ENCODE measurements around the gene ELL. TPM values are rescaled to one million over a fixed set of nuclear protein-coding genes. Genes with fewer than 3 reads are reported as not detected.

ELL gene
- total RNA-seq, 1 experiment from 2014 or later: 18.6 TPM

- in situ Hi-C loops (cut with HindIII; ENCODE audit: low pct_unique_long_range_greater_than_20kb, low sequenced_read_pairs): no loop called here
- H3K9me3 ChIP-seq (ENCODE audit: control insufficient read depth, insufficient read depth, low read depth, low read length): no peaks in the 10 kb centered on the region
- BruUV-seq (replicated peaks): no TSS peak
- DNase-seq (ENCODE audit: low read depth, low spot score) (no peak), ATAC-seq (no peak)
- intact Hi-C loops (cut with micrococcal nuclease; ENCODE audit: unreplicated experiment): no loop called here
- H3K36me3 ChIP-seq (ENCODE audit: control insufficient read depth, insufficient read depth, low read length): no peaks in the 10 kb centered on the region
- no peak overlapping the region for H3K27ac ChIP-seq (ENCODE audit: low read length)
- TF ChIP-seq TCF7L2 (IDR thresholded peaks at IDR 0.05; ENCODE audit: low read depth, low read length): no peak
- ChIA-PET CTCF (interaction anchor here (0.6 to 0.7 kb wide), 2 partner anchors 14 to 34 kb away, joined by 3 read pairs; no protein-coding TSS in a partner anchor), POLR2A (no interaction called here)
- H3K27me3 ChIP-seq (ENCODE audit: control insufficient read depth, insufficient read depth, low read length): no peaks in the 10 kb centered on the region
- H3K4me3 ChIP-seq (ENCODE audit: low read depth in 2 of 2, low read length in 2 of 2): no peak overlapping the region
- peaks cover 9% of the 10 kb centered on the region for H3K4me1 ChIP-seq (ENCODE audit: control insufficient read depth, insufficient read depth, low read length)
These were observed 35.1 kb downstream of the ELL start for GRCh38 chr19:18486746-18487145.

DNA sequence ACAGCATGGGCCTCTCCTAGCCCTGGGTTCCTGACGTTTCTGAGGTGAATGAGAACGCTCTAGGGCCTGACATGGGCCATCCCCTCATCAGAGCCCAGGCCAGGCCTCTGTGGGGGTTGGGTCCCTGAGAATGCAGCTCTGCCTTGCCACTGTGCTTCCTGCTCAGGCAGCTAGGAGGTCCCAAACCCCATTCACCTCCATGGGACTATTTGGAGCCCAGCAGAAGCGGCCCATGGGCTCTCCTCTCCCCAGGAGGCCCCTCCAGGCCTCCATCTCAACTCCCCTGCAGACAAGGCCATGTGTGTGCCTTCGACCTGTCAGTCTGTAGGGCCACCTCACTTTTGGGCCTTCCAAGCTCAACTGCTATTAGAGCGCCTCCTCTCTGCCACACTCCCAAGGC lies 36.9 kb downstream of the ELL start:
- POLR2A ChIA-PET: no interaction called here
- Histone ChIP-seq H3K9me3 (ENCODE audit: control insufficient read depth, insufficient read depth, low read depth, low read length) (no peaks in the 10 kb centered on the region), H3K4me3 (ENCODE audit: low read depth in 2 of 2, low read length in 2 of 2) (no peak overlapping the region), H3K4me1 (ENCODE audit: control insufficient read depth, insufficient read depth, low read length) (peaks cover 13% of the 10 kb centered on the region), H3K27ac (ENCODE audit: low read length) (no peak overlapping the region), H3K36me3 (ENCODE audit: control insufficient read depth, insufficient read depth, low read length) (no peaks in the 10 kb centered on the region), H3K27me3 (ENCODE audit: control insufficient read depth, insufficient read depth, low read length) (no peaks in the 10 kb centered on the region)
- in situ Hi-C loops (cut with HindIII; ENCODE audit: low pct_unique_long_range_greater_than_20kb, low sequenced_read_pairs) (no loop called here), intact Hi-C loops (cut with micrococcal nuclease; ENCODE audit: unreplicated experiment) (no loop called here)
- CTCF ChIA-PET: no interaction called here
- BruUV-seq (replicated peaks): no TSS peak
- DNase-seq (ENCODE audit: low read depth, low spot score): no peak
- TF ChIP-seq POLR2AphosphoS5 (IDR thresholded peaks at IDR 0.05; ENCODE audit: low read depth, low read length): no peak
- TF ChIP-seq TCF7L2 (IDR thresholded peaks at IDR 0.05; ENCODE audit: low read depth, low read length): no peak
- TF ChIP-seq REST (IDR thresholded peaks at IDR 0.05; ENCODE audit: insufficient read depth in 1 of 2, low read depth in 2 of 2, low read length in 1 of 2): no peak
- TF ChIP-seq CTCF (IDR thresholded peaks at IDR 0.05): no peak
- TF ChIP-seq SIN3A (IDR thresholded peaks at IDR 0.05; ENCODE audit: borderline replicate concordance, insufficient read depth, low read depth, low read length): no peak
- no peak for ATAC-seq

DNA sequence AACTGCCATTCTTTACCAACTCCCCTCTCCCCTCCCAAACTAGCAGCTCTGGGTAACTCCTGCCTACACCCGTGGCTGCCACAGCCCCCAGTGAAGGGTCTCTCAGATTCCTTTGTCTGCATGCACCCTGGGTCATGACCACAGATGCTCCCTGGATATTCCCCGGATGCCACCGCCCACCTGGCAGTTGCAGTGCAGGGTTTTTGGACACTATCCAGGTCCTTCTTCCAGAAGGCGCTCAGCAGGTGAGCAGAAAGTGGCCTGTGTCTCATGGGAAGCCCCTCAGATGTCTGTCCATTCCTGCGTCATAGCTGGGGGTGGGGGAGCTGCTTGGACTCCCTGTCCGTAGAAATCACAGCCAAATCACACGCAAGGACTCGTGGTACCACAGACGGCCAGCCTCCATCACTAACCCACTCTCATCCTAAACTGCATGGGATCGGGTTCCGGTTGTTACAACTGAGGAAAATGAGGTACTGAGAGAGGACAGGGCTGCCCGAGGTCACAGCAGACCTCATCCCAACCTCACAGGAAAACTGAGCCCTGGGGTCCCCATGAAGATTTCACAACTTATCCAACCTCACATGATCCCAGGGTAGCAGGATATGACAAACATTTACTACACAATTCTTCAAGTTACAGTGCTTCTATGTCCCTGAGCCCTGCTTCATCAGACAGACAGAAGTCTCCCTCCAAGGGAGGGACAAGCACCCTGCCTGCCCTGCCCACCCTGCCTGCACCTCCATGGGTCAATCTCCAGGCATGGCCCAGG lies 38.6 kb downstream of the ELL start:
- ATAC-seq (no peak), DNase-seq (ENCODE audit: low read depth, low spot score) (no peak)
- TF ChIP-seq TCF7L2 (IDR thresholded peaks at IDR 0.05; ENCODE audit: low read depth, low read length) (no peak), SIN3A (IDR thresholded peaks at IDR 0.05; ENCODE audit: borderline replicate concordance, insufficient read depth, low read depth, low read length) (no peak), REST (IDR thresholded peaks at IDR 0.05; ENCODE audit: insufficient read depth in 1 of 2, low read depth in 2 of 2, low read length in 1 of 2) (no peak), CTCF (IDR thresholded peaks at IDR 0.05) (no peak), POLR2AphosphoS5 (IDR thresholded peaks at IDR 0.05; ENCODE audit: low read depth, low read length) (no peak)
- intact Hi-C loops (cut with micrococcal nuclease; ENCODE audit: unreplicated experiment) (no loop called here), in situ Hi-C loops (cut with HindIII; ENCODE audit: low pct_unique_long_range_greater_than_20kb, low sequenced_read_pairs) (no loop called here)
- Histone ChIP-seq H3K27ac (ENCODE audit: low read length) (no peak overlapping the region), H3K36me3 (ENCODE audit: control insufficient read depth, insufficient read depth, low read length) (no peaks in the 10 kb centered on the region), H3K27me3 (ENCODE audit: control insufficient read depth, insufficient read depth, low read length) (no peaks in the 10 kb centered on the region), H3K9me3 (ENCODE audit: control insufficient read depth, insufficient read depth, low read depth, low read length) (no peaks in the 10 kb centered on the region), H3K4me1 (ENCODE audit: control insufficient read depth, insufficient read depth, low read length) (peaks cover 23% of the 10 kb centered on the region), H3K4me3 (ENCODE audit: low read depth in 2 of 2, low read length in 2 of 2) (no peak overlapping the region)
- ChIA-PET POLR2A (no interaction called here), CTCF (interaction anchor here (0.5 to 0.7 kb wide), 2 partner anchors 50 to 412 kb away, joined by 3 to 4 read pairs; no protein-coding TSS in a partner anchor)
- no TSS peak for BruUV-seq (replicated peaks)
